Stomach (tissue), 4 donors: ENCODE data around the gene PPP1R15A.

ENCODE experiments used
- EP300 ChIP-seq: sonication (generic); formaldehyde crosslinking; IDR thresholded peaks from one replicate; pipeline ENCODE4 v1.6.1; 2017; ENCODE audit warnings: antibody characterized with exemption
- POLR2A ChIP-seq, 4 donors: fragments of 450-650 bp; IDR thresholded peaks; one replicate each; pipeline ENCODE4 v1.6.1; 2016; ENCODE audit warnings: antibody characterized with exemption in 4 of 4, control low read depth in 2 of 4, mild to moderate bottlenecking in 1 of 4, moderate library complexity in 1 of 4
- POLR2AphosphoS5 ChIP-seq, 3 donors: sonication (generic); formaldehyde crosslinking; IDR thresholded peaks; one replicate each; pipeline ENCODE4 v1.6.1; 2016; ENCODE audit warnings: antibody characterized with exemption in 3 of 3
- TF ChIP-seq, protein P1 (sequence below), 7 experiments: fragments of 450-650 bp in 4 of 7; fragments of 200-600 bp in 3 of 7; sonication (generic) in 3 of 7; IDR thresholded peaks; one replicate each; pipeline ENCODE4 v1.5.1; 2016 to 2019; ENCODE audit warnings: antibody characterized with exemption in 7 of 7, control low read depth in 2 of 7, mild to moderate bottlenecking in 1 of 7

DNA sequence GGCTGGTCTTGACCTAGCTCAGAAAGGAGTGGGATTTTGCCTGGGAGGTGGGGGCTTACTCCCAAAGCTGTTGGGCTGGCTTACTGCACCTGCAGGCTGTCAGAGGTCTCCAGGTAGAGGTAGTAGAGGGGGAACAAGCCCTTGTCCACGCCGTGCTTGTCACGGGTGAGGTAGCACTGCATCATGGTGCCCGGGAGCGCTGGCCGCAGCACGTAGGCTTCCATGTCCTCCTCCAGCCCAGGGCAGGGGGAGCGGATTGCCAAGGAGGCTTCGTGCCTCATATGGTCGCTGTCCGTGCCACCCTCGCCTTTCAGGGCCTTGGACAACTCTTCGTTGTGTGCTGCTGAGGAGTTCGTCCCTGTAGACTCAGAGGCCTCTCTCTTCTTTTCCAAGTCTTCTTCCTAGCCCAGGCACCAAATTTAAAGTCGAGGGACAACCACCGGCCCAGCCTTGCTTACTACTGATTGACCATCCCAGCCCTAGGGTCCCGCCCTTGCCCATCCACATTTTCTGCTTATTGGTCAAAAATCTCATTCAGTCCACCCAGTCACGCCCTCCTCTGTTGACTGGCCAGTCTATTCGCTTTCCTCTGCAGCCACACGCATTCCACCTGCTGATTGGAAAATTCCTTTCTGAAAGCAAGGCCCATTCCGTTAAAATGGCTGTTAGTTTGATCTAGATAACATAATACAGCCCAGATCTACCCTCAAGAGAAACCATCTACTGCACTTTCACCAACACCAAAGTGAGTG, 15.8 kb downstream of the PPP1R15A start:
- TF ChIP-seq POLR2A (IDR thresholded peaks at IDR 0.05) = no peak
- TF ChIP-seq, protein P1, sequence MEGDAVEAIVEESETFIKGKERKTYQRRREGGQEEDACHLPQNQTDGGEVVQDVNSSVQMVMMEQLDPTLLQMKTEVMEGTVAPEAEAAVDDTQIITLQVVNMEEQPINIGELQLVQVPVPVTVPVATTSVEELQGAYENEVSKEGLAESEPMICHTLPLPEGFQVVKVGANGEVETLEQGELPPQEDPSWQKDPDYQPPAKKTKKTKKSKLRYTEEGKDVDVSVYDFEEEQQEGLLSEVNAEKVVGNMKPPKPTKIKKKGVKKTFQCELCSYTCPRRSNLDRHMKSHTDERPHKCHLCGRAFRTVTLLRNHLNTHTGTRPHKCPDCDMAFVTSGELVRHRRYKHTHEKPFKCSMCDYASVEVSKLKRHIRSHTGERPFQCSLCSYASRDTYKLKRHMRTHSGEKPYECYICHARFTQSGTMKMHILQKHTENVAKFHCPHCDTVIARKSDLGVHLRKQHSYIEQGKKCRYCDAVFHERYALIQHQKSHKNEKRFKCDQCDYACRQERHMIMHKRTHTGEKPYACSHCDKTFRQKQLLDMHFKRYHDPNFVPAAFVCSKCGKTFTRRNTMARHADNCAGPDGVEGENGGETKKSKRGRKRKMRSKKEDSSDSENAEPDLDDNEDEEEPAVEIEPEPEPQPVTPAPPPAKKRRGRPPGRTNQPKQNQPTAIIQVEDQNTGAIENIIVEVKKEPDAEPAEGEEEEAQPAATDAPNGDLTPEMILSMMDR (IDR thresholded peaks at IDR 0.05) = no peak
- no peak for TF ChIP-seq POLR2AphosphoS5 (IDR thresholded peaks at IDR 0.05)
- no peak for TF ChIP-seq EP300
